ENCODE results near the gene TK2.

- TF ChIP-seq, protein P1, sequence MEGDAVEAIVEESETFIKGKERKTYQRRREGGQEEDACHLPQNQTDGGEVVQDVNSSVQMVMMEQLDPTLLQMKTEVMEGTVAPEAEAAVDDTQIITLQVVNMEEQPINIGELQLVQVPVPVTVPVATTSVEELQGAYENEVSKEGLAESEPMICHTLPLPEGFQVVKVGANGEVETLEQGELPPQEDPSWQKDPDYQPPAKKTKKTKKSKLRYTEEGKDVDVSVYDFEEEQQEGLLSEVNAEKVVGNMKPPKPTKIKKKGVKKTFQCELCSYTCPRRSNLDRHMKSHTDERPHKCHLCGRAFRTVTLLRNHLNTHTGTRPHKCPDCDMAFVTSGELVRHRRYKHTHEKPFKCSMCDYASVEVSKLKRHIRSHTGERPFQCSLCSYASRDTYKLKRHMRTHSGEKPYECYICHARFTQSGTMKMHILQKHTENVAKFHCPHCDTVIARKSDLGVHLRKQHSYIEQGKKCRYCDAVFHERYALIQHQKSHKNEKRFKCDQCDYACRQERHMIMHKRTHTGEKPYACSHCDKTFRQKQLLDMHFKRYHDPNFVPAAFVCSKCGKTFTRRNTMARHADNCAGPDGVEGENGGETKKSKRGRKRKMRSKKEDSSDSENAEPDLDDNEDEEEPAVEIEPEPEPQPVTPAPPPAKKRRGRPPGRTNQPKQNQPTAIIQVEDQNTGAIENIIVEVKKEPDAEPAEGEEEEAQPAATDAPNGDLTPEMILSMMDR (IDR thresholded peaks at IDR 0.05; ENCODE audit: low read length) = peak; percentile 98
- no peak for TF ChIP-seq EZH2 (optimal IDR thresholded peaks at IDR 0.05; ENCODE audit: low read depth, low read length)
- no peak for TF ChIP-seq EZH2phosphoT487 (IDR thresholded peaks at IDR 0.05; ENCODE audit: low read length)
Observed at GRCh38 chr16:66483689-66484452, 66.1 kb downstream of the TK2 start.

Measured in MM.1S (cell line).